SK-N-SH (cell line): ENCODE measurements around the gene FMN1.

Experiments used
- EP300 ChIP-seq, 2 experiments: IDR thresholded peaks; 2 replicates each; pipeline versions ENCODE4 v1.4.0 to v1.6.1; 2012; ENCODE audit warnings: borderline replicate concordance in 1 of 2, low read depth in 1 of 2, low read length in 1 of 2
- FOXM1 ChIP-seq: IDR thresholded peaks from 2 replicates; pipeline ENCODE4 v1.4.0; 2012; ENCODE audit warnings: low read depth, mild to moderate bottlenecking
- MXI1 ChIP-seq: IDR thresholded peaks from 2 replicates; pipeline ENCODE4 v1.6.1; 2012; ENCODE audit warnings: mild to moderate bottlenecking, low read depth, low read length, improper control_type of control experiment
- POLR2AphosphoS5 ChIP-seq: IDR thresholded peaks from 2 replicates; pipeline ENCODE4 v1.6.1; 2012; ENCODE audit warnings: low read depth, low read length
- RAD21 ChIP-seq: IDR thresholded peaks from 2 replicates; pipeline ENCODE4 v1.6.1; 2012; ENCODE audit warnings: mild to moderate bottlenecking, low read length
- RFX5 ChIP-seq: IDR thresholded peaks from 2 replicates; pipeline ENCODE4 v1.6.1; 2012; ENCODE audit warnings: mild to moderate bottlenecking, improper control_type of control experiment, low read length
- SMC3 ChIP-seq: IDR thresholded peaks from 2 replicates; pipeline ENCODE4 v1.6.1; 2012; ENCODE audit warnings: low read depth, low read length, improper control_type of control experiment
- TAF1 ChIP-seq: IDR thresholded peaks from 2 replicates; pipeline ENCODE4 v1.6.1; 2012; ENCODE audit warnings: low read depth, mild to moderate bottlenecking, low read length, moderate library complexity, borderline replicate concordance
- YY1 ChIP-seq: IDR thresholded peaks from 2 replicates; pipeline ENCODE4 v1.4.0; 2012; ENCODE audit warnings: low read depth, mild to moderate bottlenecking
- TF ChIP-seq, protein P1 (sequence below): fragments of 200-600 bp; sonication (generic); IDR thresholded peaks from 2 replicates; pipeline ENCODE4 v1.6.1; 2017; ENCODE audit warnings: antibody characterized with exemption, mild to moderate bottlenecking, moderate library complexity
- TF ChIP-seq, protein P2 (sequence below): IDR thresholded peaks from 2 replicates; pipeline ENCODE4 v1.4.0; 2012; ENCODE audit warnings: low read depth, borderline replicate concordance
- TF ChIP-seq, protein P3 (sequence below): IDR thresholded peaks from 2 replicates; pipeline ENCODE4 v1.4.0; 2012; ENCODE audit warnings: low read depth
- TF ChIP-seq, protein P4 (sequence below): fragments of 150-350 bp; IDR thresholded peaks from 2 replicates; pipeline ENCODE4 v1.6.1; 2017; ENCODE audit warnings: antibody characterized with exemption, low read length, low read depth, borderline replicate concordance

DNA sequence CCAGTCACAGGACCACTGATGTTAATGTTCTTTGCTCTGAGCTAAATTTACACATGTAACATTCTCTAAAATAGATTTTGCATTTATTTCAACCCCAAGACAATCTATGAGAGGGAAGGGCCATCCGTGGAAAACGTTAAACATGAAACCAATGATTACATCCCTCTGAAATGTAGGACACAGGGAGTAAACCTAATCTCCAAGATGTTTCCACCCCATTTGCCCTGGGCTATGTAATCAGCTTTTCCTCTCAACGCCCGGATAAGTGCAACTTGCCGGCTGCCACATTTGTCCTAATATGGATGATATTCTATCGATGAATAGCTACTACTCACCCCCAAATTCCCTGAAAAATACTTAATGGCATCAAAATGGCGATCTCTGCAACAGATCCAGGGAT lies 6.4 kb upstream of the FMN1 start:
- TF ChIP-seq RAD21 = no peak
- TF ChIP-seq, protein P1, sequence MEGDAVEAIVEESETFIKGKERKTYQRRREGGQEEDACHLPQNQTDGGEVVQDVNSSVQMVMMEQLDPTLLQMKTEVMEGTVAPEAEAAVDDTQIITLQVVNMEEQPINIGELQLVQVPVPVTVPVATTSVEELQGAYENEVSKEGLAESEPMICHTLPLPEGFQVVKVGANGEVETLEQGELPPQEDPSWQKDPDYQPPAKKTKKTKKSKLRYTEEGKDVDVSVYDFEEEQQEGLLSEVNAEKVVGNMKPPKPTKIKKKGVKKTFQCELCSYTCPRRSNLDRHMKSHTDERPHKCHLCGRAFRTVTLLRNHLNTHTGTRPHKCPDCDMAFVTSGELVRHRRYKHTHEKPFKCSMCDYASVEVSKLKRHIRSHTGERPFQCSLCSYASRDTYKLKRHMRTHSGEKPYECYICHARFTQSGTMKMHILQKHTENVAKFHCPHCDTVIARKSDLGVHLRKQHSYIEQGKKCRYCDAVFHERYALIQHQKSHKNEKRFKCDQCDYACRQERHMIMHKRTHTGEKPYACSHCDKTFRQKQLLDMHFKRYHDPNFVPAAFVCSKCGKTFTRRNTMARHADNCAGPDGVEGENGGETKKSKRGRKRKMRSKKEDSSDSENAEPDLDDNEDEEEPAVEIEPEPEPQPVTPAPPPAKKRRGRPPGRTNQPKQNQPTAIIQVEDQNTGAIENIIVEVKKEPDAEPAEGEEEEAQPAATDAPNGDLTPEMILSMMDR = no peak
- TF ChIP-seq, protein P2, sequence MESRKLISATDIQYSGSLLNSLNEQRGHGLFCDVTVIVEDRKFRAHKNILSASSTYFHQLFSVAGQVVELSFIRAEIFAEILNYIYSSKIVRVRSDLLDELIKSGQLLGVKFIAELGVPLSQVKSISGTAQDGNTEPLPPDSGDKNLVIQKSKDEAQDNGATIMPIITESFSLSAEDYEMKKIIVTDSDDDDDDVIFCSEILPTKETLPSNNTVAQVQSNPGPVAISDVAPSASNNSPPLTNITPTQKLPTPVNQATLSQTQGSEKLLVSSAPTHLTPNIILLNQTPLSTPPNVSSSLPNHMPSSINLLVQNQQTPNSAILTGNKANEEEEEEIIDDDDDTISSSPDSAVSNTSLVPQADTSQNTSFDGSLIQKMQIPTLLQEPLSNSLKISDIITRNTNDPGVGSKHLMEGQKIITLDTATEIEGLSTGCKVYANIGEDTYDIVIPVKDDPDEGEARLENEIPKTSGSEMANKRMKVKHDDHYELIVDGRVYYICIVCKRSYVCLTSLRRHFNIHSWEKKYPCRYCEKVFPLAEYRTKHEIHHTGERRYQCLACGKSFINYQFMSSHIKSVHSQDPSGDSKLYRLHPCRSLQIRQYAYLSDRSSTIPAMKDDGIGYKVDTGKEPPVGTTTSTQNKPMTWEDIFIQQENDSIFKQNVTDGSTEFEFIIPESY = no peak
- no peak for TF ChIP-seq SMC3
- TF ChIP-seq, protein P3, sequence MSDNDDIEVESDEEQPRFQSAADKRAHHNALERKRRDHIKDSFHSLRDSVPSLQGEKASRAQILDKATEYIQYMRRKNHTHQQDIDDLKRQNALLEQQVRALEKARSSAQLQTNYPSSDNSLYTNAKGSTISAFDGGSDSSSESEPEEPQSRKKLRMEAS = no peak
- TF ChIP-seq RFX5 = no peak
- no peak for TF ChIP-seq POLR2AphosphoS5
- TF ChIP-seq FOXM1 = no peak
- TF ChIP-seq, protein P4, sequence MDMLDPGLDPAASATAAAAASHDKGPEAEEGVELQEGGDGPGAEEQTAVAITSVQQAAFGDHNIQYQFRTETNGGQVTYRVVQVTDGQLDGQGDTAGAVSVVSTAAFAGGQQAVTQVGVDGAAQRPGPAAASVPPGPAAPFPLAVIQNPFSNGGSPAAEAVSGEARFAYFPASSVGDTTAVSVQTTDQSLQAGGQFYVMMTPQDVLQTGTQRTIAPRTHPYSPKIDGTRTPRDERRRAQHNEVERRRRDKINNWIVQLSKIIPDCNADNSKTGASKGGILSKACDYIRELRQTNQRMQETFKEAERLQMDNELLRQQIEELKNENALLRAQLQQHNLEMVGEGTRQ = no peak
- TF ChIP-seq EP300 (IDR thresholded peaks at IDR 0.05; ENCODE audit: borderline replicate concordance in 1 of 2, low read depth in 1 of 2, low read length in 1 of 2) = no peak
- TF ChIP-seq MXI1 = no peak
- TF ChIP-seq TAF1 = no peak
- TF ChIP-seq YY1 = no peak
